Measurements from ENCODE around the gene MINDY2. TPM values are rescaled to one million over a fixed set of nuclear protein-coding genes. Genes with fewer than 3 reads are reported as not detected.

Gene MINDY2
- total RNA-seq, 1 donor from 2014 or later, result 25.0 TPM

- Mint-ChIP-seq H3K27ac (no peak overlapping the region), H3K4me1 (peaks cover 24% of the 10 kb centered on the region), H3K27me3 (ENCODE audit: insufficient read depth, low read depth) (peaks cover 3% of the 10 kb centered on the region), H3K4me3 (no peak overlapping the region), H3K36me3 (peaks cover 15% of the 10 kb centered on the region), H3K9me3 (no peaks in the 10 kb centered on the region)
- H3K27ac ChIP-seq, result no peak overlapping the region
- TF ChIP-seq, protein P1, sequence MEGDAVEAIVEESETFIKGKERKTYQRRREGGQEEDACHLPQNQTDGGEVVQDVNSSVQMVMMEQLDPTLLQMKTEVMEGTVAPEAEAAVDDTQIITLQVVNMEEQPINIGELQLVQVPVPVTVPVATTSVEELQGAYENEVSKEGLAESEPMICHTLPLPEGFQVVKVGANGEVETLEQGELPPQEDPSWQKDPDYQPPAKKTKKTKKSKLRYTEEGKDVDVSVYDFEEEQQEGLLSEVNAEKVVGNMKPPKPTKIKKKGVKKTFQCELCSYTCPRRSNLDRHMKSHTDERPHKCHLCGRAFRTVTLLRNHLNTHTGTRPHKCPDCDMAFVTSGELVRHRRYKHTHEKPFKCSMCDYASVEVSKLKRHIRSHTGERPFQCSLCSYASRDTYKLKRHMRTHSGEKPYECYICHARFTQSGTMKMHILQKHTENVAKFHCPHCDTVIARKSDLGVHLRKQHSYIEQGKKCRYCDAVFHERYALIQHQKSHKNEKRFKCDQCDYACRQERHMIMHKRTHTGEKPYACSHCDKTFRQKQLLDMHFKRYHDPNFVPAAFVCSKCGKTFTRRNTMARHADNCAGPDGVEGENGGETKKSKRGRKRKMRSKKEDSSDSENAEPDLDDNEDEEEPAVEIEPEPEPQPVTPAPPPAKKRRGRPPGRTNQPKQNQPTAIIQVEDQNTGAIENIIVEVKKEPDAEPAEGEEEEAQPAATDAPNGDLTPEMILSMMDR (IDR thresholded peaks at IDR 0.05), result no peak
- TF ChIP-seq EZH2phosphoT487 (IDR thresholded peaks at IDR 0.05), result no peak
- no peak for TF ChIP-seq EZH2 (IDR thresholded peaks at IDR 0.05)
- H4K20me1 ChIP-seq (ENCODE audit: low read depth), result peaks cover 74% of the 10 kb centered on the region
- H3K79me2 ChIP-seq (ENCODE audit: low read depth), result peaks cover 79% of the 10 kb centered on the region
- no peaks in the 10 kb centered on the region for H3K9me3 ChIP-seq (ENCODE audit: low read depth)
- H3K4me3 ChIP-seq, result peak overlapping the region; percentile 4
- DNase-seq (ENCODE audit: low spot score), result no peak
- no peak overlapping the region for H3K9ac ChIP-seq
- H3K36me3 ChIP-seq, result no peaks in the 10 kb centered on the region
- H3F3A ChIP-seq (ENCODE audit: low read depth), result peaks cover 23% of the 10 kb centered on the region
- peaks cover 21% of the 10 kb centered on the region for H3K4me1 ChIP-seq
- no peaks in the 10 kb centered on the region for H3K27me3 ChIP-seq
- H2AFZ ChIP-seq (replicated peaks), result no peak overlapping the region
- peak overlapping the region; percentile 83 for H3K4me2 ChIP-seq
These were observed 24.9 kb upstream of the MINDY2 start for GRCh38 chr15:58746174-58746573.

DNA sequence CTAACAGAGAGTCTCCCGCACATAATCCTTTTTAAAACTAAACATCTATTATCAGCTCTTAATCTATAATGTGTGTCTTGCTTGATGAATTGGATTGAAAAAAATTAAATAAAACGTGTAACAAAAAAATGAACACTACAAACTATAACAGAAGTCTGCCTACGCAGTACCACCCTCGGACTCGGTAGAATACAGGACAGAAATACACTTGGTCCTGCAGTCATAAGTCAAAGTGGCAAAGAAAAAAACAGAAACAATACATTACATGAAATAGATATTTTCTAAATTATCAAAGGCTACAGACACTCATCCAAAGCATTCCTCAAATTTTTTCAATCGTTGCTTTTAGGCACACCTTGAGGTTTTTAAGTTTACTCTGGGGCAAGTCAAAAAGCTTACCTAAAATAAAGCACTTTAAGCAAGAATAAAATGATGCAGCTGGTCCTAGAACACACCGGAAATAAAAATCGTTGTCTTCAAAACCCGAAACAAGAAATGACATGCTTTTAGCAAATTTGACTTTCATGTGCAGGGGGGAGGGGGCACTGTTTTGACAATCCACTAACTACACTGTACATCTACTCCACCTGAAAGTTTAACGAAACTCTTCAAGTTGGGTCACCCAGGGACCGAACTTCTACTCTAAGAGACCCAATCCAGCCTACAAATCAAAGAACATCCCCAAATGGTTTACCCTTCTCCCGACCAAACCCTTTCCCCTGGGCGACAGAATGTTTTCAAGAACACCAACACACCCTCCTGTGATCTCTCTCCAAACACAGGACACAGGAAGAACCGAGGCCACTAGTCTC, 22.9 kb upstream of the MINDY2 start:
- peaks cover 13% of the 10 kb centered on the region for H3K36me3 Mint-ChIP-seq
- Histone ChIP-seq H2AFZ (replicated peaks) (no peak overlapping the region), H3K4me3 (peak overlapping the region; percentile 96), H3F3A (ENCODE audit: low read depth) (peaks cover 23% of the 10 kb centered on the region), H3K4me1 (peaks cover 21% of the 10 kb centered on the region), H3K27me3 (no peaks in the 10 kb centered on the region), H4K20me1 (ENCODE audit: low read depth) (peaks cover 53% of the 10 kb centered on the region), H3K79me2 (ENCODE audit: low read depth) (peaks cover 58% of the 10 kb centered on the region), H3K4me2 (peak overlapping the region; percentile 83), H3K36me3 (no peaks in the 10 kb centered on the region), H3K9ac (peak overlapping the region; percentile 95), H3K9me3 (ENCODE audit: low read depth) (no peaks in the 10 kb centered on the region), H3K27ac (peak overlapping the region; percentile 100)
- peaks cover 3% of the 10 kb centered on the region for H3K27me3 Mint-ChIP-seq (ENCODE audit: insufficient read depth, low read depth)
- TF ChIP-seq, protein P1 (IDR thresholded peaks at IDR 0.05), result peak; percentile 2
- no peak for TF ChIP-seq EZH2phosphoT487 (IDR thresholded peaks at IDR 0.05)
- TF ChIP-seq EZH2 (IDR thresholded peaks at IDR 0.05), result no peak
- peak overlapping the region; percentile 99 for H3K27ac Mint-ChIP-seq
- H3K4me1 Mint-ChIP-seq, result peaks cover 19% of the 10 kb centered on the region
- H3K9me3 Mint-ChIP-seq, result no peaks in the 10 kb centered on the region
- peak overlapping the region; percentile 98 for H3K4me3 Mint-ChIP-seq
- no peak for DNase-seq (ENCODE audit: low spot score)

DNA sequence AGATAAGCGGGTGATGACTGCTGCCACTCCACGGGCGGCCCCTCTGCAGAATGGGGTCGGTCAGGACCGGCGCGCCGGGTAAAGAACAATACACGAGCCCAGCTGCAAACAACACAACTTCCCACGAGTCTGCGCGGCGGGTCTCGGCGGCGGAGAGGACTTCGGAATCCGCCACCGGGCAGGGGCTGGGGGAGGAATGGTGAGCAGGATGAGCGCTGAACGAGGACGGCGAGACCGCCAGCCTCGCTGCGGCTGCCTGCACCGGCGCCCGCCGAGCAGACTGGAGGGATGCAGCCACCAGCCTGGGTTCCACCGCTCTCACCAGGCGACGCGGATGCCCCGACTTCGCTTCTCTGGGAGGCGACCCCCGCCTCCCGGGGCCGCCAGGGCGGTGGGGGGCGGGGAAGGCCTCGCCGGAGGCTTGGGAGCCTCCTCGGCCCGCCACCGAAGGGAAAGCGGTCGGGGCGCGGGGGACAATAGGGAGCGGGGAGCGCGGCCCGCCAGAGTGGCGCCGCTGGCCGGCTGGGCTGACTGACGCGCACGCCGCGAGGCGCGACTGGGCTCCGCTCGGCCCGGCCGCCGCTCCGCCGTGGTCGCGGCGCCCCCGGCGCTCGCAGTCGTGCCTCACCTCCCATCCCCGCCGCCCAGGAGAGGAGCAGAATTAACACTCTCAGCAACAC, 22.1 kb upstream of the MINDY2 start:
- Histone ChIP-seq H2AFZ (replicated peaks) (peak overlapping the region; percentile 84), H3K79me2 (ENCODE audit: low read depth) (peaks cover 51% of the 10 kb centered on the region)

More for the DNA sequence above, 22.1 kb upstream of the MINDY2 start:
- H3K9me3 Mint-ChIP-seq, result no peaks in the 10 kb centered on the region
- peaks cover 10% of the 10 kb centered on the region for H3K36me3 Mint-ChIP-seq
- H3K4me3 Mint-ChIP-seq, result peak overlapping the region; percentile 98
- Histone ChIP-seq H3K9me3 (ENCODE audit: low read depth) (no peaks in the 10 kb centered on the region), H4K20me1 (ENCODE audit: low read depth) (peaks cover 46% of the 10 kb centered on the region), H3K27ac (peak overlapping the region; percentile 100), H3K4me3 (peak overlapping the region; percentile 96), H3K36me3 (no peaks in the 10 kb centered on the region), H3K4me2 (peak overlapping the region; percentile 83), H3F3A (ENCODE audit: low read depth) (peaks cover 23% of the 10 kb centered on the region), H3K9ac (peak overlapping the region; percentile 95), H3K4me1 (peaks cover 21% of the 10 kb centered on the region), H3K27me3 (no peaks in the 10 kb centered on the region)
- peak overlapping the region; percentile 99 for H3K27ac Mint-ChIP-seq
- peaks cover 3% of the 10 kb centered on the region for H3K27me3 Mint-ChIP-seq (ENCODE audit: insufficient read depth, low read depth)
- TF ChIP-seq, protein P1 (IDR thresholded peaks at IDR 0.05), result no peak
- no peak for TF ChIP-seq EZH2 (IDR thresholded peaks at IDR 0.05)
- TF ChIP-seq EZH2phosphoT487 (IDR thresholded peaks at IDR 0.05), result no peak
- peaks cover 18% of the 10 kb centered on the region for H3K4me1 Mint-ChIP-seq
- peak; percentile 89 for DNase-seq (ENCODE audit: low spot score)

Measured in neural progenitor cell (in vitro differentiated cells).